Measurements from ENCODE around the gene TLR7.
A peak's percentile ranks its signal among the peaks of the same experiment; 100 is the strongest.

TLR7 gene

DNA sequence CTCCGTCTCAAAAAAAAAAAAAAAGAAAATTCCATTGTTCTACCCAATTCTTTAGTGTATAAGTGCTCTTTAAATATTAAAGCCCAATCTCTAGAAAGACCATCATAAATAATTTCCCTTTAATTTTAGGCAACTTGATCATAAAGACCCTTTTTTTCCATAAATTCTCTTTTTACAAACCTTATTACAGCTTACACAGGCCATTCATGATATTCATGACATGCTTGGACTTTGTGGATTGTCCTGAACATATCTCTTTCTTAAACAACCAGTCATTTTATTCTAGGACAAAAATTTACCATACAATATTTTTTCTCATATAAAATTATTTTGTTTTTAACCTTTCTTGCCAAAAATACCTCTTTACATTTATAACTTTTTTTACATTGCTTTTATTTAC is 70.1 kb downstream of the TLR7 start:
- Histone ChIP-seq H3K9me3 (ENCODE audit: control insufficient read depth, insufficient read depth, low read depth, low read length) (peaks cover 2% of the 10 kb centered on the region; the same call in 1 of the 2 replicates), H3K4me1 (ENCODE audit: control insufficient read depth, insufficient read depth, low read length) (no peaks in the 10 kb centered on the region), H3K27ac (ENCODE audit: extremely low read depth, low read depth, low read length) (no peak overlapping the region), H3K4me3 (ENCODE audit: low read depth, low read length) (no peak overlapping the region), H3K36me3 (ENCODE audit: control insufficient read depth in 2 of 2, insufficient read depth in 1 of 2, low read length in 2 of 2) (no peaks in the 10 kb centered on the region)
- CTCF ChIA-PET = interaction anchor here (0.7 to 2.9 kb wide), 2 partner anchors 10 to 513 kb away, joined by 7 to 24 read pairs; no protein-coding TSS in a partner anchor
- POLR2A ChIA-PET = no interaction called here
- TF ChIP-seq, protein P1, sequence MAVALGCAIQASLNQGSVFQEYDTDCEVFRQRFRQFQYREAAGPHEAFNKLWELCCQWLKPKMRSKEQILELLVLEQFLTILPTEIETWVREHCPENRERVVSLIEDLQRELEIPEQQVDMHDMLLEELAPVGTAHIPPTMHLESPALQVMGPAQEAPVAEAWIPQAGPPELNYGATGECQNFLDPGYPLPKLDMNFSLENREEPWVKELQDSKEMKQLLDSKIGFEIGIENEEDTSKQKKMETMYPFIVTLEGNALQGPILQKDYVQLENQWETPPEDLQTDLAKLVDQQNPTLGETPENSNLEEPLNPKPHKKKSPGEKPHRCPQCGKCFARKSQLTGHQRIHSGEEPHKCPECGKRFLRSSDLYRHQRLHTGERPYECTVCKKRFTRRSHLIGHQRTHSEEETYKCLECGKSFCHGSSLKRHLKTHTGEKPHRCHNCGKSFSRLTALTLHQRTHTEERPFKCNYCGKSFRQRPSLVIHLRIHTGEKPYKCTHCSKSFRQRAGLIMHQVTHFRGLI (tag by site-specific recombination; IDR thresholded peaks at IDR 0.05) = no peak
- TF ChIP-seq KLF8 (tag by site-specific recombination; IDR thresholded peaks at IDR 0.05) (no peak), SETDB1 (IDR thresholded peaks at IDR 0.05; ENCODE audit: insufficient read length, low read length) (peak; percentile 96), ZFP37 (tag by site-specific recombination; IDR thresholded peaks at IDR 0.05) (no peak), ZNF132 (tag by site-specific recombination; IDR thresholded peaks at IDR 0.05; ENCODE audit: borderline replicate concordance) (no peak), KLF7 (tag by site-specific recombination; IDR thresholded peaks at IDR 0.05; ENCODE audit: borderline replicate concordance) (no peak), ZNF140 (tag by site-specific recombination; IDR thresholded peaks at IDR 0.05) (no peak)
- TF ChIP-seq, protein P2, sequence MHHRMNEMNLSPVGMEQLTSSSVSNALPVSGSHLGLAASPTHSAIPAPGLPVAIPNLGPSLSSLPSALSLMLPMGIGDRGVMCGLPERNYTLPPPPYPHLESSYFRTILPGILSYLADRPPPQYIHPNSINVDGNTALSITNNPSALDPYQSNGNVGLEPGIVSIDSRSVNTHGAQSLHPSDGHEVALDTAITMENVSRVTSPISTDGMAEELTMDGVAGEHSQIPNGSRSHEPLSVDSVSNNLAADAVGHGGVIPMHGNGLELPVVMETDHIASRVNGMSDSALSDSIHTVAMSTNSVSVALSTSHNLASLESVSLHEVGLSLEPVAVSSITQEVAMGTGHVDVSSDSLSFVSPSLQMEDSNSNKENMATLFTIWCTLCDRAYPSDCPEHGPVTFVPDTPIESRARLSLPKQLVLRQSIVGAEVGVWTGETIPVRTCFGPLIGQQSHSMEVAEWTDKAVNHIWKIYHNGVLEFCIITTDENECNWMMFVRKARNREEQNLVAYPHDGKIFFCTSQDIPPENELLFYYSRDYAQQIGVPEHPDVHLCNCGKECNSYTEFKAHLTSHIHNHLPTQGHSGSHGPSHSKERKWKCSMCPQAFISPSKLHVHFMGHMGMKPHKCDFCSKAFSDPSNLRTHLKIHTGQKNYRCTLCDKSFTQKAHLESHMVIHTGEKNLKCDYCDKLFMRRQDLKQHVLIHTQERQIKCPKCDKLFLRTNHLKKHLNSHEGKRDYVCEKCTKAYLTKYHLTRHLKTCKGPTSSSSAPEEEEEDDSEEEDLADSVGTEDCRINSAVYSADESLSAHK (tag by site-specific recombination; IDR thresholded peaks at IDR 0.05) = no peak

All from HEK293 (cell line).